Measurements from ENCODE around the gene CSF3.

The CSF3 gene

DNA sequence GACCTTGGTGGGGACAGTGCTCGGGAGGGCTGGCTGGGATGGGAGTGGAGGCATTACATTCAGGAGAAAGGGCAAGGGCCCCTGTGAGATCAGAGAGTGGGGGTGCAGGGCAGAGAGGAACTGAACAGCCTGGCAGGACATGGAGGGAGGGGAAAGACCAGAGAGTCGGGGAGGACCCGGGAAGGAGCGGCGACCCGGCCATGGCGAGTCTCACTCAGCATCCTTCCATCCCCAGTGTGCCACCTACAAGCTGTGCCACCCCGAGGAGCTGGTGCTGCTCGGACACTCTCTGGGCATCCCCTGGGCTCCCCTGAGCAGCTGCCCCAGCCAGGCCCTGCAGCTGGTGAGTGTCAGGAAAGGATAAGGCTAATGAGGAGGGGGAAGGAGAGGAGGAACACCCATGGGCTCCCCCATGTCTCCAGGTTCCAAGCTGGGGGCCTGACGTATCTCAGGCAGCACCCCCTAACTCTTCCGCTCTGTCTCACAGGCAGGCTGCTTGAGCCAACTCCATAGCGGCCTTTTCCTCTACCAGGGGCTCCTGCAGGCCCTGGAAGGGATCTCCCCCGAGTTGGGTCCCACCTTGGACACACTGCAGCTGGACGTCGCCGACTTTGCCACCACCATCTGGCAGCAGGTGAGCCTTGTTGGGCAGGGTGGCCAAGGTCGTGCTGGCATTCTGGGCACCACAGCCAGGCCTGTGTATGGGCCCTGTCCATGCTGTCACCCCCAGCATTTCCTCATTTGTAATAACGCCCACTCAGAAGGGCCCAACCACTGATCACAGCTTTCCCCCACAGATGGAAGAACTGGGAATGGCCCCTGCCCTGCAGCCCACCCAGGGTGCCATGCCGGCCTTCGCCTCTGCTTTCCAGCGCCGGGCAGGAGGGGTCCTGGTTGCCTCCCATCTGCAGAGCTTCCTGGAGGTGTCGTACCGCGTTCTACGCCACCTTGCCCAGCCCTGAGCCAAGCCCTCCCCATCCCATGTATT, 1.1 kb downstream of the CSF3 start:
- no peak for TF ChIP-seq ZFX (IDR thresholded peaks at IDR 0.05)
- TF ChIP-seq, protein P1, sequence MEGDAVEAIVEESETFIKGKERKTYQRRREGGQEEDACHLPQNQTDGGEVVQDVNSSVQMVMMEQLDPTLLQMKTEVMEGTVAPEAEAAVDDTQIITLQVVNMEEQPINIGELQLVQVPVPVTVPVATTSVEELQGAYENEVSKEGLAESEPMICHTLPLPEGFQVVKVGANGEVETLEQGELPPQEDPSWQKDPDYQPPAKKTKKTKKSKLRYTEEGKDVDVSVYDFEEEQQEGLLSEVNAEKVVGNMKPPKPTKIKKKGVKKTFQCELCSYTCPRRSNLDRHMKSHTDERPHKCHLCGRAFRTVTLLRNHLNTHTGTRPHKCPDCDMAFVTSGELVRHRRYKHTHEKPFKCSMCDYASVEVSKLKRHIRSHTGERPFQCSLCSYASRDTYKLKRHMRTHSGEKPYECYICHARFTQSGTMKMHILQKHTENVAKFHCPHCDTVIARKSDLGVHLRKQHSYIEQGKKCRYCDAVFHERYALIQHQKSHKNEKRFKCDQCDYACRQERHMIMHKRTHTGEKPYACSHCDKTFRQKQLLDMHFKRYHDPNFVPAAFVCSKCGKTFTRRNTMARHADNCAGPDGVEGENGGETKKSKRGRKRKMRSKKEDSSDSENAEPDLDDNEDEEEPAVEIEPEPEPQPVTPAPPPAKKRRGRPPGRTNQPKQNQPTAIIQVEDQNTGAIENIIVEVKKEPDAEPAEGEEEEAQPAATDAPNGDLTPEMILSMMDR (conservative IDR thresholded peaks at IDR 0.05), result no peak
- no peak overlapping the region for H3K27ac ChIP-seq

DNA sequence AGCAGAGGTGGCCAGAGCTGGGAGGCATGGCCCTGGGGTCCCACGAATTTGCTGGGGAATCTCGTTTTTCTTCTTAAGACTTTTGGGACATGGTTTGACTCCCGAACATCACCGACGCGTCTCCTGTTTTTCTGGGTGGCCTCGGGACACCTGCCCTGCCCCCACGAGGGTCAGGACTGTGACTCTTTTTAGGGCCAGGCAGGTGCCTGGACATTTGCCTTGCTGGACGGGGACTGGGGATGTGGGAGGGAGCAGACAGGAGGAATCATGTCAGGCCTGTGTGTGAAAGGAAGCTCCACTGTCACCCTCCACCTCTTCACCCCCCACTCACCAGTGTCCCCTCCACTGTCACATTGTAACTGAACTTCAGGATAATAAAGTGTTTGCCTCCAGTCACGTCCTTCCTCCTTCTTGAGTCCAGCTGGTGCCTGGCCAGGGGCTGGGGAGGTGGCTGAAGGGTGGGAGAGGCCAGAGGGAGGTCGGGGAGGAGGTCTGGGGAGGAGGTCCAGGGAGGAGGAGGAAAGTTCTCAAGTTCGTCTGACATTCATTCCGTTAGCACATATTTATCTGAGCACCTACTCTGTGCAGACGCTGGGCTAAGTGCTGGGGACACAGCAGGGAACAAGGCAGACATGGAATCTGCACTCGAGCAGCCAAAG, 2.3 kb downstream of the CSF3 start:
- TF ChIP-seq ZFX (IDR thresholded peaks at IDR 0.05), result no peak
- TF ChIP-seq, protein P1 (conservative IDR thresholded peaks at IDR 0.05), result no peak
- no peak overlapping the region for H3K27ac ChIP-seq

DNA sequence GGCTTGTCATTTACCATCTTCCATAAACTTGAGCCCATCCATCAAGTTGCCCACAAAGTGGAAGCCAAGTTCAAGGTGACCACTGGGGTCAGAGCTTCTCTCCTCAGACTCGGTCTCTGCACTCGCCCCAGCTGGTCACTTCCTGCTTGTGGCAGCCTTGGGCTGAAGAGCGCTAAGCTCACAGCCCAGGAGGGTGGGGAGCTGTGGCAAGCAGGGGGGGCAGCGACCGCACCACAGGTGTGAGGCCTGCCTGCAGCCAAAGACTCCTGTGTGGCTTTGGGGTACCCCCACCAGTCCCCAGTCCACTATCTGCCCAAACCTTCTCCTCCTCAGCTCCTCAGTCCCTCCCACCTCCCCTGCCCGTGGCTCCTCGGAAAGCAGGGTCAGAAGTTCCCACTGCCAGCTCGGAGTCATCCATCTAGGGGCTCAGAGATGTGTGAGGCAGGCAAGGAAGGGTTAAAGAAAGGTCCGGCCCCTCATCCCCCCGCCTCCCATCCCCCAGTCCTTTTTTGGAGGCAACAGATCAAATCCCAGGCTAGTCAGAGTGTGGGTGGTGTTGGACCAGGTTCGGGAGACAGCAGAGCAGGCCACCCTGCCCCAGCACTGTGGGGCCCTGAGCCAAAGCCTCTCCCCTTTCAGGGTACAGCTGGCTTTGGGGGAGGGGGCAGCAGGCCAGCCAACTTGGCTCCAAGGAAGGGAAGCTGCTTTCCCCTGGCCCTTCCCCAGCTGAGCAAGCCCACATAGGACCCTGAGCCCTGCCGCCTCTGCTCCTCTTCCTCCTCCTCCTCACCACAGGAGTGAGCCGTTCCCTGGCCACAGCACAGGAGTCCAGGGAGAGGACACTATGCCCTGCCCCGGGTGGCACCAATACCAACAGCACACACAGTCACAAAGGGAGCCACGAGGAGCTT, 3.2 kb downstream of the CSF3 start:
- H3K27ac ChIP-seq, result no peak overlapping the region
- TF ChIP-seq, protein P1 (conservative IDR thresholded peaks at IDR 0.05), result no peak
- no peak for TF ChIP-seq ZFX (IDR thresholded peaks at IDR 0.05)

DNA sequence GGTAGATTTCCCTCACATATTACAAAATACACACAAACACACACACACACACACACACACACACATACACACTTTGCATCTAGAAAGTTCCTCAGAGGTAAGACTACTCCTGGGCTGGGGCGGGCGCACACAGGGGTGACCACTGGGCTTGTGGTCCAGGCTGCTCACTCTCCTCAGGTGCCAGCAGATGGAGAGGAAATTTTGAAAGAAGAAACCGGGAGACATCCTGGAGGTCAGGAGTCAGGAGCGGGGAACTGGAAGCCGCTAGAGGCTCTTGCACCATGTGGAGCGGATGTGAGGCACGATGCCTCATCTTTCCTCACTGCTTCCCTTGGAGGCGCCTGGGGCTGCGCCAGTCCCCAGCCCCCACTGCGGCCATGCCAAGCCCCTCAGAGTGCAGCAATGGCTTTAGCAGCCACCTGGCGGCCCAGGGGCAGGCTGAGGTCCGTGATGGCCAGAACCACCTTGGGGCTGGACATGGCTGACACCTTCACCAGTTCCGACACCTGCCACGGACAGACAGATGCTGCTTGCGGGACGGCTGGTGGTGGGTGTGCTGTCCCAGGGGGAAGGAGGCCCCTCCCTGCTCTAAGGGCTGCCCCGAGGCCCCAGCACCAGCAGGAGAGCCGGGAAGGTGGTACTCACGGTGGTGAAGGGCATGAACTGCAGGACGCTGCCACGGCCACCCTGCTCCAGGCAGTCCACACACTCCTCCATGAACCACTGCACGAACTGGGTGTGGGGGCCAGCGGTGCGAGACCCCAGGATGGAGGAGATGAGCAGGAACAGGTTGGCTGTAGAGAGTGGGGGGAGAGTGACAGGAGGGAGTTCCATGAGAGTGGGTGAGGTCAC, 4.1 kb downstream of the CSF3 start:
- TF ChIP-seq, protein P1 (conservative IDR thresholded peaks at IDR 0.05), result no peak
- TF ChIP-seq ZFX (IDR thresholded peaks at IDR 0.05), result no peak
- H3K27ac ChIP-seq, result no peak overlapping the region

DNA sequence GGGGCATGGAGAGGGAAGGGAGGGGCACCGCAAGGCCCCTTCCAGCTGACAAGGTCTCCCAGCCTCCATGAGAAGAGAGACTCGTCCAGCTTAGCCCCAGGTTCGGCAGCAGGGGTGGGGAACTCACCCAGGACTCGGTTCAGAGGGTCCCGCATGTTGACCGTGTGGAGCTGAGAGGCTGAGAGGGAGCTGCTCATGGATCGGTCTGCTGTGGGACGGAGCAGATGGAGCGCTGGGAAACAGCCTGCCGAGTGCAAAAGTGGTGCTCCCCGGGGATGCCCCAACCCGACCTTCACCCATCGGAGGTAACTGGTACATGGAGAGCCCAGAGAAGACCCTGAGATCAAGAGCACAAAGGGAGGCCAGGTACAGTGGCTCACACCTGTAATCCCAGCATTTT, 4.9 kb downstream of the CSF3 start:
- TF ChIP-seq, protein P1 (conservative IDR thresholded peaks at IDR 0.05), result no peak
- no peak for TF ChIP-seq ZFX (IDR thresholded peaks at IDR 0.05)
- no peak overlapping the region for H3K27ac ChIP-seq

- no peak overlapping the region for H3K27ac ChIP-seq
- TF ChIP-seq, protein P1 (conservative IDR thresholded peaks at IDR 0.05), result no peak
- TF ChIP-seq ZFX (IDR thresholded peaks at IDR 0.05), result no peak
Observed at GRCh38 chr17:40021451-40021971, 6.3 kb downstream of the CSF3 start.
